ENCODE data around the gene TRIM74.
"Not testable (repeated sequence)": the region's sequence is repeated elsewhere in the genome, so short reads cannot be mapped to it uniquely, and the experiment has no call there.

DNA sequence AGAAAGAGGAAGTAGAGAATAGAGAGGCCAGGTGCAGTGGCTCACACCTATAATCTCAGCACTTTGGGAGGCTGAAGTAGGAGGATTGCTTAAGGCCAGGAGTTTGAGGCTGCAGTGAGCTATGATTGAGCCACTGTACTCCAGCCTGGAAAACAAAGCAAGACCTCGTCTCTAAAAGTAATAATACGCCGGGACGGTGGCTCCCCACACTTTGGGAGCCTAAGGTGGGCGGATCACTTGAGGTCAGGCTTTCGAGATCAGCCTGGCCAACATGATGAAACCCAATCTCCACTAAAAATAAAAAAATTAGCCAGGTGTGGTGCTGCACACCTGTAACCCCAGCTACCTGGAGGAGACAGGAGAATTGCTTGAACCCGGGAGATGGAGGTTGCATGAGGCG is 26.2 kb upstream of the TRIM74 start:
- not testable (repeated sequence) for TF ChIP-seq CTCF, POLR2A (IDR thresholded peaks at IDR 0.05)

Data from adrenal gland (tissue), 5 donors.